Measurements from ENCODE around the gene UVSSA. TPM values are rescaled to one million over a fixed set of nuclear protein-coding genes. Genes with fewer than 3 reads are reported as not detected.

UVSSA gene
- total RNA-seq, 1 donor from 2014 or later = 18.6 TPM

DNA sequence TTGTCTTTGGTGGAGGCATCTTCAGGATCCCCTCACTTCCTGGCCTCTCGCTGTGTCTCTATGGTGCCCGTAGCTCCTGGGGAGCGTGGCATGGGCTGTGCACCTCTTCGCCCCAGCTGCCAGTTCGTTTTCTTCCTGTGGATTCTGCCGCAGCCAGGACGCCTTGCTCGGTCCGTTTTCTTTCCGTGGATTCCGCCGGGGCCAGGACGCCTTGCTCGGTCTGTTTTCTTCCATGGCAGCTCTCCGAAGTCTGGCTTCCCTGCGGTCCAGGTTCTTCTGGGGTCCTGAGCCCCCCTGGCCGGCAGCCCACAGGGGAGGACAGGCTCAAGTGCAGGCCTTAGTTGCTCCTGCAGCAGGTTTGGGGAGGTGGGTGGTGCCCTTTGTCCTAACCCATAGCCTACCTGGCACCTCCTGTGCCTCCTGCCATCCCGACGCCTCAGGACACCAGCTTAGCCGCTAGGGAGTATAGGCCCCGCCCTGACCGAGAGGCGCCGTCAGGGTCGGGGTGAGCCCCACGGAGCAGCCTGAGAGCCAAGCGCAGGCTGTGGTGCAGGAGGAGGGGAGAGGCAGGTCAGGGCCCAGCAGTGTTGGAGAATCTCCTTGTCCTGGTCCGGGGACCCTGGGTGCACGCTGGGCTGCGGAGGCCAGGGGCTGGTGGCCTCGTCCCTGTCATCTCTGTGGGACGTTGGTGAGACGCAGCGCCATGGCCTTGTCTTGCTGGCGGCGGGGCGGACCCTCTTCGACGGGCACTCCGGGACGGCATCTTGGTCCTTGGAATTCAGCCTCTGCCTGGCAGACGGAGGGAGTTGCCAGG lies 27.1 kb downstream of the UVSSA start:
- ATAC-seq (no peak), DNase-seq (ENCODE audit: low spot score) (no peak)

DNA sequence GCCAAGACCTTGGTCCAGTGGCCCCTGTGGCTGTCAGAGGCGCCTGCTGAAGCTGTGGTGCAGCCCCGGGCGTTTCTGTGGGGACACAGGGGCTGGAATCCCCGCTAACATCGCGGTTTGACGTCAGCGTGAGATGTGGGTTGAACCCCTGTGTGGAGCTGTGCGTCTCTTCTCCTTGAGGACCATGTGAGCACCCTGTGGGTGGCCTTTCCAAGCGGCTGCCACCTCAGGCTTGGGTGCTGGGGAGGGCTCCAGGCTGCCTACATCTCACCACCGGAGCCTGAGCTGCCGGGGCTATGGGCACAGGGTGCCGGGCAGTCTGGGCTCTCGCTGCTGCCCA lies 27.7 kb downstream of the UVSSA start:
- ATAC-seq = no peak
- no peak for DNase-seq (ENCODE audit: low spot score)

DNA sequence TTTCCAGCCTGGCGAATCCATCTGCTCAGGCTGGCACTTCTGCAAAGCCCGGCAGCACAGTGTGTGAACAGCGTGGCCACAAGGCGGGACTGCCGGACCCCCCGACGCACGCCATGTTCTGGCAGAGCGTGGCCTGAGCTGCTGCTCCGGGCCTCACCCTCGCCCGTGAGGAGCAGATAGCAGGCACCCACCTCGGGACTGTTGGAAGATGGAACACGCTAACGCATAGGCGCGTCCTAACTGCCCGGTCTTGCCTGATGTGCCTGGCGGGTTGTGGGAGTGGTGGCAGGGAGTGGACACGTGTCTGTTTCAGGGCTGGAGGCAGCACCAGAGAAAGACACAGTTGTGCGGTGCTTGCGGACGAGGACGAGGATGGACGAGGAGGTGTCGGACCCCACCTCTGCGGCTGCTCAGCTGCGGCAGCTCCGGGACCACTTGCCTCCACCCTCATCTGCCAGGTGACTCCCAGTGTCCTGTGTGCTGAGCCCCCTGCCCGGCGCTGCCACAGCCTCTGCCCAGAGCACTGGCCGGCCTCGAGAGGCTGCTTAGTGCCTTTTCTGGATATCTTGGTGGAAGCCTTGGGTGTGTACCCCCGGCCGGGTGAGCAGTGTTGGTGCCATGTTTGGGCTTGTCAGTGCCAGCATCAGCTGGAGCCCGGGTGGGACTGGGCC lies 28.2 kb downstream of the UVSSA start:
- DNase-seq (ENCODE audit: low spot score) = no peak
- ATAC-seq = no peak

DNA sequence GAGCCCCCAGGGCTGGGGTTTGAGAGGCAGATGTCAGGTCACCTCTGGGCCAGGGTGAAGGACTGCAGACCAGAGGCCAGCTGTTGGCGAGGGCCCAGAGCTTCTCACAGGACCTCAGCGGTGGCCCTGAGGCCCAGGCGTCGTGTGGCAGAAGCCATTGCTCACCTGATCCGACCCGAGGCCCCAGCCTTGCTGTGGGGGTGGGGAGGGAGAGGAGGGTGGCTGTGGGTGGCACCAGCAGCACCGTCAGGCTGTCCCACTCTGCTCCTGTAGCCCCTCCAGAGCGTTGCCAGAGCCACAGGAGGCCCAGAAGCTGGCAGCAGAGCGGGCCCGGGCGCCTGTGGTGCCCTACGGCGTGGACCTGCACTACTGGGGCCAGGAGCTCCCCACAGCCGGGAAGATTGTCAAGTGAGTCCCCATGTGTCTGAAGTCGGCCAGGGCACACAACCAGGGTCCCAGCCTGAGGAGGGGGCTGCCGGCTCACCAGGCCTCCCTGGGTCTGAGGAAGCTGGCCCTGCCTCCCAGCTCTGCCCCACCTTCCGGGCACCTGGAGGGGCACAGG lies 28.8 kb downstream of the UVSSA start:
- ATAC-seq = no peak
- DNase-seq (ENCODE audit: low spot score) = no peak

DNA sequence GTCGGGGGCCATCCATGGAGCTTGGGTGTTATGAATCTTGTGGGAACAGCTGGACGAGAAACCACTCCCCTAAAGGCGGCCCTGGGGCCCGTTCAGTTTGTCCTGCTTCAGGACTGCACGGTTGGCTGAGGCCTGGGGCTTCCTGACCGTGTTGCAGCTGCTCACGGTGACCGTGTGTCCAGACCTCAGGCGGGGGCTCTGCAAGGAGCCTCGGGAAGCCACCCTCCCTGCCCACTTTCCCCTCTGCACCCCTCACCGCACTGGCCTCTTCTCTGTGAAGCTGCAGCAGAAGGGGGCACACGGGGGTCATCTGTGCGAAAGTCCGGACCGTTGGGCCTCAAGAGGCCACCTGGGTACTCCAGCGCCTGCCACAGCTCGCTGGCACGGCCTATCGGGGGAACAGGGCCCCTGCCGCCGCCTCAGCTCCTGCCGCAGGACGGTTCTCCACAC lies 29.4 kb downstream of the UVSSA start:
- no peak for ATAC-seq
- DNase-seq (ENCODE audit: low spot score) = no peak

DNA sequence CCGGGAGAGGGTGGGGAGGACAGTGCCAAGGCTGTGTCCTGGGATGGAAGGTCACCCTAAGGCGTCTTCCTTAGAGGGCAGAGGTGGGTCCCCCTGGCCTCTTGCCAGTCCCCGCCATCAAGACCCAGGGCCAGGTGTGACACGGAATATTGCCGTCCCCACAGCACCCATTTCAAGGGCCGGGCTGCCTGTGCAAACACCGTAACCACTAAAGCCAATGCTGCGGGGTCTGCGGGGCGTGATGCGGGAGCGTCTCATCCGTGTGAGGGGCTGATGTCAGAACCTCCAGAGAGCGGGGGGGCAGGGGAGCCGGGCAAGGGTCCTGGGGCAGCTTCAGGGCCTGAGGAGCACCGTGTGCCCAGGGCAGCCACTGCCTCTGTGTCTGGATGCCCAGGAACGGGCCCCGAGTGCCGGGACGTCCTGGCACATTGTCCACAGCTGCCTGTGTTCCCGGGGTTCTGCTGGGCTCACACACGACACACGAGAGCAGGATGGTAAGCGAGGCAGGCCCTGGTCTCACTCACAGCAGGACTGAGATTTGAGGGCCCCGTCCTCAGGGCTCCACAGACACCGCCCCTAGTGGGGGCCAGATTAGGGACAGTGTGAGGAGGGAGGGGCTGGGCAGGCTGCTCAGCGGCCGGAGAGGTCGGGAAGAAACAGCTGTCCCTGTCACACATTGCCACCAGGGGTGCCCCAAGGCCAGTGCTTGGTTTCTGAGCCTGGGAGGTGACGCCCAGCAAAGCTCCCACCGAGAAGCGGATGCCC lies 30.0 kb downstream of the UVSSA start:
- ATAC-seq = no peak
- DNase-seq (ENCODE audit: low spot score) = no peak

DNA sequence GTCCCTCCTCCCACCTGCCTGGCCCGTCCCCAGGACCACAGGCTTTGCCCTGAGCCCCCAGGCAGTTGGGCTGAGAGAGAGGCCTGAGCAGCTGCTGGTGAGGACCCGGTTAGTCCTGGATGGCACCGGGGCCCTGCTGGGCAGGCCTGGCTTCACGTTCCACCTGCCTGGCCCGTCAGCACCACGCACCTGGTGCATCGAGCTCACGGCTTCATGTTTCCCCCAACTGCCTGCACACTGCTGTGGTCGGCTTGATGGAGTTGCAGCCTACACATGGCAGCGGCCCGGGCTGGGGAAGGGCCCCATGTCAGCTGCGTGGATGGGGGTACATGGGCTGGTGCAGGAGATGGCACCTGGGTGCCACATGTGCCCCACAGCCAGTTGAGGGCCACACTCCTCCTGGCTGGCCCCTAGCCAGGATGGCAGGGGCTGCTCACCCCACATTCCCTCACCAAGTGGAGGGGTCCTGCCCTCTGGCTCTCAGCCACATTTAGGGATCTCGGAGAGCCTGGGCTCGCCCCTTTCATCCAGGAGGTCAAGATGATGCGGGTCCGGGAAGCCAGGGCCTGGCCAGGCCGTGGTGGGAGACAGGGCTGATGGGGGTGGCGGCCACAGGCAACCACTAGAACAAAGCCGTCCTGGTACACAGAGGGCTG lies 30.7 kb downstream of the UVSSA start:
- DNase-seq (ENCODE audit: low spot score) (no peak), ATAC-seq (no peak)

DNA sequence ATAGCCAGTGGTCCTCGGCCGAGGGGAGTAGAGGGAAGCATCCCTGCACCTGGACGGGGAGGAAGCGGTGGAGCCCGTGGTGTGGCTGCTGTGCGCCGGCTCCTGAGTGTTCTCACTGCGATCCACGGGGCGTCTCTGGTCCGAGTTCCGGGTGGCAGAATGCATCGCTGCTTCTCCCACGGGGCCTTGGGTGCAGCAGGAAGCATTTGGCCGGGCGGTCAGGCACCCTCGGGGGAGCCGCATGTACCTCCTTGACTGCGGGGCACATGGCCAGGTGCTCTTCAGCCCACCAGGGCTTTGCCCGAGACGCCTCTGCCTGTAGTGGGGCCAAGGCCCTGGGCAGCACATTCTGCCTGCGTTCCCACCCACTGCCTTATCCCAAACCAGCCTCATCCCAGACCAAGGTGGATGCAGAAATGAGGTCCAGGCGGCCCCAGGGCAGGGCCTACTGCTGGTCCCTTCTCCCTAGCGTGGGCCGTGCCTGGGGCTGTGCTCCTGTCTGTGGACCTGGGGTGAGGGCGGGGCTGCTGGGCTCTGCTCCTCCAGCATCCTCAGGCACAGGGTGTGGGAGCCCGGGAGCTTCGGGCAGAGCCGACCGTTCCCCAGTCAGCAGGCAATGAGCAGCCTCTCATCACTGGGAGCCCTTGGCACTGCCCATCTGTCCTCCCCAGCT lies 31.7 kb downstream of the UVSSA start:
- DNase-seq (ENCODE audit: low spot score) (no peak), ATAC-seq (no peak)

DNA sequence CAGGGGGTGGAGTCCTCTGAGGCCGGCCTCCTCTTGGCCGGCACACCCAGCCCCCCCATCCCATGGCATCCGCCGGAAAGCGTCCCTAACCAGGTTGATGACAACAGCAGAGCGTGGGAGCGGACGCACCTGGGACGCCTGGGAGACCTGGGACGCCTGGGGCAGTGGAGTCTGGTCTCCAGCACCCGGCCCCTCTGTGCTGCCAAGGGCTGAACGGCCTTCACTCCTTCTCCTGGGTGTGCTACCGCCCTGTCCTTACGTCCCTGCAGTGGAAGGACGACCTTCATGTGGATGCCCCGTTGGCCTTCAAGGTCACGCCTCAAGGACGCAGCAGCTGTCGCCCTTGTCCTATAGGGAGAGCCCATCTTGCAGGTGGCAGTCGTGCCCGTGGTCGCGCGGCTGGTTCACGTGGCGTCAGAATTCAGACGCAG lies 32.4 kb downstream of the UVSSA start:
- DNase-seq (ENCODE audit: low spot score) = no peak
- no peak for ATAC-seq

DNA sequence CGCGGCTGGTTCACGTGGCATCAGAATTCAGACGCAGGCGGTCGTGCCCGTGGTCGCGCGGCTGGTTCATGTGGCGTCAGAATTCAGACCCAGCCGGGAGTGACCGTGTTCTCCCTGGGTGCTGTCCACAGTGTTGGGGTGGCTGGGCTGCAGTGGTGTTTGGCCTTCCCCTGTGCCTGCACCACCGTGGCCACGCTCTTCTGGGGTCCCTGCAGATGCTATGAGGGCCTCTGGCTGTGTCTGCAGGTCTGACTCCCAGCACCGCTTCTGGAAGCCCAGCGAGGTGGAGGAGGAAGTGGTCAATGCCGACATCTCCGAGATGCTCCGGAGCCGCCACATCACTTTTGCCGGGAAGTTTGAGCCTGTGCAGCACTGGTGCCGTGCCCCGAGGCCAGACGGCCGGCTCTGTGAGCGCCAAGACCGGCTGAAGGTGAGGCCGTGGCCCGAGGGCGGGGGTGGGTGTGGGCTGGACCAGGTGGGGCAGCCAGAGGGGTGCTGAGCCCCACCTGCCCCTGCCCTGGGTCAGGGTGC lies 32.9 kb downstream of the UVSSA start:
- no peak for DNase-seq (ENCODE audit: low spot score)
- ATAC-seq = no peak

DNA sequence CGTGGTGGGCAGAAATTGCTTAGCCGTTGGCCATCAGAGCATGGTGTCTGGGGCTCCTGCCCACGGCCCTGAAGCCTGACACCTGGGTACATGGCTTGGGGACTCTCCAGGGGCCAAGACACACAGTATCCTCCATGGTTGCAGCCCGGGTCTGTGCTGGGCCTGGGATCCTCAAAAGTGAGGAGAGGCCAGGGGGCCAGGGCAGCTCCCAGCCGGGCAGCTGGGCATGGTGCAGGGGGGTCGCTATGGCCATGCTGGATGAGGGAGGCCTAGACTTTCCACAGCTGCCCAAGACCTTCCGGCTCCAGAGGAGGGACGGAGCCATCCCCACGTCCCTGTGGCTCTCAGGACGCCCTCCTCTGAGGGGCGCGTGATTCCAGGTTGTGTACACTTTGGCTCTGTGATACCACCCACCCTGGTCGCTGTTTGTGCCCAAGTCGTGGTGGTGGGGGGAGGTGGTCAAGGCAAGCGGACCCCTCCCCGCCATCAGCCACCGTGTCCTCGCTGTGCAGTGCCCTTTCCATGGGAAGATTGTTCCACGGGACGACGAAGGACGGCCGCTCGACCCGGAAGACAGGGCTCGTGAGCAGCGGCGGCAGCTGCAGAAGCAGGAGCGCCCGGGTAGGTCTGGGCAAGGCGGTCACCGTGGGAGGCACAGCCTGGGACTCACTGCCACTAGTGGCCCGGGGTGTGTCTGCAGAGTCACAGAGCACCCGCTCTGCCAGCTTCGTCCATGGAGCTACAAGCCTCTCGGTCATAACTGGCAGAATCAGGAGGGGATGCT lies 33.6 kb downstream of the UVSSA start:
- ATAC-seq (no peak), DNase-seq (ENCODE audit: low spot score) (no peak)

DNA sequence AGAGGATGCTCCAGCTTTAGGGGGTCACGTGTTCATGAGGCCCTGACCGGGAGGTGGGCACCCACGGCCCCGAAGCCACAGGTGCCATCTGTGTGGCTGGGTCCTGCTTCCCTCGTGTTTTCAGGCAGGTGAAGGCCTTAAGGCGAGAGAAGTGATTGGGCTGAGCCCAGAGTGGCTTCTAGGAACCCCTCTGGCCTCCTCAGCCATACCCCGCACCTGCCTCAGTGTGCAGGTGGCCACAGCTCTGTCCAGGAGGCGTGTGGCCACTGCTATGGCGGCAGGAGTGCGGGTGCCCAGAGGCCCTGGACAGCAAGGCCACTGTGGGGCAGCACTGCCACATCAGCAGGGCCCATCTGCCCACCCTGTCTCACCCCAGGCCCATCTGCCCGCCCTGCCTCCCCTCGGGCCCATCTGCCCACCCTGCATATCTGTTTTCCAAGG lies 34.2 kb downstream of the UVSSA start:
- ATAC-seq (no peak), DNase-seq (ENCODE audit: low spot score) (no peak)

DNA sequence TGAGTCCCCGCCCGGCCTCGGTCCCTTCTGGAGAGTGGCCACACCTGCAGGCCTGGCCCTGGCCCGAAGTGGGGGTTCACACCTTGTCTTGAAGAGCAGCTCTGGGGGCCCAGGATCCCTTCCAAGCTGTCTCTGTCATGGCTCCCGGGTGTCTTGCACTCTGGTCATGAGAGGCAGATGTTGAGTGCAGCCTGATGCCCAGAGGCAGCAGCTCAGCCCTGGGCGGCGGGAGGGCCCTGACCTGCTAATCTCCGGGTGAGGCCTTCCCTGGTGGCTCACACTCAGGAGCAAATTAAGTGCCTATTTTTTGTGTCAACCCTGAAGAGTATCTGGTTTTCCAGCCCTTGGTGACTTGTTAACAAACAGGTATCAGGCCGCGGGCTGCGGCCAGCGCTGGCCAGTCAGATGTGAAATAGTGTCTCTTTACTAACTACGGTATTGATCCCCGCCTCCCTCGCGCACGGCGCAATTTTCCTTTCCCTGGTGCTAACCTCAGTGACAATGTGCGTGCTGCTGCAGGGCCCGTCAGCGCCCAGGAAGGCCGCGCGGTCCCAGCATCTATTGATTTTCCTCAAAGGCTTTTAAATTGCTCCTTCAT lies 35.0 kb downstream of the UVSSA start:
- ATAC-seq = no peak
- DNase-seq (ENCODE audit: low spot score) = no peak

DNA sequence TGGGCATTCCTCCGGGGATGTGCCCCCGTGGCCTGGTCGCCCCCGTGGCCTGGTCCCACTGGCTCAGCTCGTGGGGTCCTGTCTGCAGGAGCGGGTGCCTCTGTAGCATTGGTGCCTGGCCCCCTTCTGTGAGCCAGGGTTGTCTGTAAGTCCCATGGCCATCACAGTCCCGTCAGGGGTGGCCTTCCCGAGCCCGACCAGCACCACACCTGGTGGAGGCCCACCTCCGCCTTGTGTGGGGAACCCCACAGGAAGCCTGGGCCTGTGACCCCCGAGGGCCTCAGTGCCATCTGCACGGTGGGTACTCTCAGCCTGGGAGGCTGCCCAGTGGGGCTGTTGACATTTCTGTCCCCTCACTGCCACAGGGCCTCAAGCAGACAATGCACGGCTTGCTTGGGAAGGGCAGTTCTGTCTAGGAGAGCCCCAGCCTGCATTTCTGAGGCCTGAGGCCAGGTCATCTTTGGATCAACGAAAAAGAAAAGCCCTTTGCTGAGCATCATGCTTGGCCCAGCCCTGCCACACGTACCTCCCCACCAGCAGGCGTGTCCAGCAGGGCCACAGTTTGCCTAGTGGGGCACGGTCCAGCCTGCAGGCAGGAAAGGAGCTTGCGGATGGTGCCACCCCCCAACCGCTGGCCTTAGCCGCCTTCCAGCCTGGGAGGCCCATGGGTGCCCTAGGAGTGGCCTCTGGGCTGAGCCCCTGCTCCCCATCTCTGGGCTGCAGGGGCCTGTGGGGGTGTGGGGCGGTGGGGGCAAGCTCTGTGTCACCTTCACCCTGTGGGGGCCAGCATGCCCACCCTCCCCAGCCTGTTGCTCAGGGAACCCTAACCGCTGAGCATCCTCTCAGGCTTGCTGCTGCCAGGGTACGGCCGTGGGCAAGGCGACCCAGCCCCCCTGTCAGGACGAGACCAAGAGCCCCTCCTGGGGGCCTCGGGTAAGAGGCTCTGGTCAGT lies 36.0 kb downstream of the UVSSA start:
- ATAC-seq (no peak), DNase-seq (ENCODE audit: low spot score) (no peak)

DNA sequence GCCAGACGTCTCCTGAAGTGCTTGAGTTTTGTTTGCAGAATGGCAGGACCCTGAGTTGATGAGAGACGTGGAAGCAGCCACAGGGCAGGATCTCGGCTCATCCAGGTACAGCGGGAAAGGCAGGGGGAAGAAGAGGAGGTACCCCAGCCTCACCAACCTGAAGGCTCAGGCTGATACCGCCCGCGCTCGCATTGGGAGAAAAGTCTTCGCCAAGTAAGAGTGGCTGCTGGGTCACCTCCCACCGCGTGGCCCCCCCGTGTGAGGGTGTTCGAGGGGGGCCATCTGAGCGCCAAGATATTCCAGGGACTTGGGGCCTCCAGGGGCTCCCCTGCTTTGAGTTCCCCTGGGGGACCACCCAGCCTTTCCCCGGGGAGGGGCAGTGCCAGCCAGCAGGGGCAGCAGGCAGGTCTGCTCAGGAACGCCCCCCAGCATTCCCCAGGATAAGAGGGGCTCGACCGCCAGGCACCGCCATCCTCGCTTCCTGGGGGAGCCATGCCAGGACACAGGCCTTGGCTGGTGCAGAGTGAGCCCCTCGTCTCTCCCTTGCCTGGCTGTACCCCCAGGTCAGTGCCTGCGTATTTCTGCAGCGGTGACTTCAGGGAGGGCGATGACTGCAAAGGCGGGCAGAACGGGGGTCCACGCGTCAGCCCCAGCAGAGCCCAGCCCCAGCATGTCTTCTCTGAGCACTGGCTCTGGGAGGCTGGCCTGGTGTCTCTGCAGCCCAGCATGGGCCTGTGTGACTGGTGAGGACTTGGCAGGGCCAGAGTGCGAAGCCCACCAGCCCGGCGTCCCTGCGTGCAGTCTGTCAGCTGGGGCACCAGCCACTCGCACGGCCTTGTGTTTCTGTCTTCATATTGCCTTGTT lies 37.0 kb downstream of the UVSSA start:
- DNase-seq (ENCODE audit: low spot score) (no peak), ATAC-seq (no peak)

DNA sequence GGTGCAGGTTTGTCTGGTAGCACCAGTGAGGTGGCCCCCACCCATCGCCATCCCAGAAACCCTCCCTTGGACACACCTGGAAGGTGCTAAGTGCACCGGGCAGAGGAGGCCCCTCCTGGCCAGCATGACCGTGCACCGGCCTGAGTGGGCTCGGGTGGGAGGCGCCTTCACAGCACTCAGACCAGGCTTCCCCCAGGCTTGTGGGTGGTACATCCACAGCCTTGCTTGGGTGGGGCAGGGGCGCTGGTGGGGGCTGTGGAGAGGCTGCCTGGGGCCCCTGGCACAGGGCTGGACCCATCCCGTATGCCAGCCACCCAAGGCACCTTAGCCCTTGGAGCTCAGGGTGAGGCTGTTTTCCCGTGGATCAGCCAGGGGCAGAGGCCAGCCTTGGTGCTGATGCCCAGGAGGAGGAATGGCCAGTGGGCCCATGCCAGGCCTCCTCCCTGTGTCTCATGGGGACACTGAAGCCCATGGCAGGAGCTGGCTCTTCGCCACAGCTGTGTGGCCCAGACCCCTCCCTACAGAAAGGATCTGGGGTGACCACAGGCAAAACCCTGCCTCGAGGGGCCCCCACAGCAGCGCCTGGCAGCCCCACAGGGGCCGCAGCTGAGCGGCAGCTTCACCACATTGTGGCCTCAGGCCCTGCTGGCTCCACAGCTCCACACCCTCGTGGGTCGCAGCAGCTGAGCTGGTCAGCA lies 37.8 kb downstream of the UVSSA start:
- no peak for ATAC-seq
- DNase-seq (ENCODE audit: low spot score) = no peak

All from left lobe of liver (tissue), 2 donors.